ENCODE measurements around the gene POU6F2. TPM values are rescaled to one million over a fixed set of nuclear protein-coding genes. Genes with fewer than 3 reads are reported as not detected.
A peak's percentile ranks its signal among the peaks of the same experiment; 100 is the strongest.

POU6F2 gene
- total RNA-seq, 1 donor from 2014 or later = 0.78 TPM

- TF ChIP-seq CTCF (IDR thresholded peaks at IDR 0.05) = no peak
- intact Hi-C loops (cut with DNase I) = no loop called here
Observed at GRCh38 chr7:39130857-39131526, 153.3 kb downstream of the POU6F2 start.

GRCh38 chr7:39132306-39132705 lies 154.6 kb downstream of the POU6F2 start:
- ATAC-seq (no peak), DNase-seq (no peak)
- Histone ChIP-seq H3K4me3 (no peak overlapping the region), H3K27me3 (no peaks in the 10 kb centered on the region), H3K9me3 (no peaks in the 10 kb centered on the region), H3K36me3 (no peaks in the 10 kb centered on the region), H3K4me1 (no peaks in the 10 kb centered on the region), H3K27ac (no peak overlapping the region)
- intact Hi-C loops (cut with DNase I) = no loop called here
- no peak for TF ChIP-seq CTCF (IDR thresholded peaks at IDR 0.05)

More at GRCh38 chr7:39130857-39131526, 153.3 kb downstream of the POU6F2 start:
- H3K4me1 ChIP-seq = no peaks in the 10 kb centered on the region
- no peaks in the 10 kb centered on the region for H3K36me3 ChIP-seq
- DNase-seq = peak; percentile 70
- no peaks in the 10 kb centered on the region for H3K9me3 ChIP-seq
- peak; percentile 82 for ATAC-seq
- H3K27ac ChIP-seq = no peak overlapping the region
- H3K4me3 ChIP-seq = peak overlapping the region; percentile 6
- H3K27me3 ChIP-seq = no peaks in the 10 kb centered on the region

- ATAC-seq (no peak), DNase-seq (no peak)
- H3K36me3 ChIP-seq = no peaks in the 10 kb centered on the region
- H3K9me3 ChIP-seq = no peaks in the 10 kb centered on the region
- intact Hi-C loops (cut with DNase I) = no loop called here
- no peaks in the 10 kb centered on the region for H3K27me3 ChIP-seq
- no peak overlapping the region for H3K4me3 ChIP-seq
- TF ChIP-seq CTCF (IDR thresholded peaks at IDR 0.05) = no peak
- no peak overlapping the region for H3K27ac ChIP-seq
- H3K4me1 ChIP-seq = no peaks in the 10 kb centered on the region
Observed at GRCh38 chr7:39133088-39133487, 155.4 kb downstream of the POU6F2 start.

GRCh38 chr7:39137480-39137879 lies 159.8 kb downstream of the POU6F2 start:
- ATAC-seq (no peak), DNase-seq (no peak)
- Histone ChIP-seq H3K36me3 (no peaks in the 10 kb centered on the region), H3K27ac (no peak overlapping the region), H3K4me1 (no peaks in the 10 kb centered on the region), H3K9me3 (no peaks in the 10 kb centered on the region), H3K4me3 (no peak overlapping the region), H3K27me3 (no peaks in the 10 kb centered on the region)
- no peak for TF ChIP-seq CTCF (IDR thresholded peaks at IDR 0.05)
- intact Hi-C loops (cut with DNase I) = no loop called here

- Histone ChIP-seq H3K4me3 (no peak overlapping the region), H3K36me3 (no peaks in the 10 kb centered on the region), H3K4me1 (no peaks in the 10 kb centered on the region), H3K27me3 (no peaks in the 10 kb centered on the region), H3K27ac (no peak overlapping the region), H3K9me3 (no peaks in the 10 kb centered on the region)
- ATAC-seq (no peak), DNase-seq (no peak)
- no peak for TF ChIP-seq CTCF (IDR thresholded peaks at IDR 0.05)
- intact Hi-C loops (cut with DNase I) = no loop called here
Observed at GRCh38 chr7:39142750-39143149, 165.0 kb downstream of the POU6F2 start.

DNA sequence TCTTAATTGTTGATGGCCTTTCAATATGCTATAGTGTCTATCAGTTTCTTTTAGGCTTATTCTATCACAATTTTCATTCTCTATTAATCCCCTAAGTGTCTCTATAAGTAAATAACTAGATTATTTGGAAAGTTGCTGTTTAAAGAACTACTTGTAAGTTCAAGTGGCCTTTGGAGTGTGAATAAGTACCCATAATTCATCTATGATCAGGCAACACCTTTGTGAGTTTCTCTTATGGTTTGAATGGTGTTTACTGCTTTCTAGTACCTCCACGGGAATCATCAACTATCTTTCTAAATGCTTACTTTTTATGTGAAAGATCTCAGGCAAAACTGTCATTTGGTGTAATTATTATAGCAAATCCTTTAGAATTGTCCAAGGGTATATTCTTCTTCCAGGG lies 166.7 kb downstream of the POU6F2 start:
- ATAC-seq (no peak), DNase-seq (no peak)
- Histone ChIP-seq H3K4me3 (no peak overlapping the region), H3K4me1 (no peaks in the 10 kb centered on the region), H3K27ac (no peak overlapping the region), H3K9me3 (no peaks in the 10 kb centered on the region), H3K36me3 (no peaks in the 10 kb centered on the region), H3K27me3 (no peaks in the 10 kb centered on the region)
- no peak for TF ChIP-seq CTCF (IDR thresholded peaks at IDR 0.05)
- intact Hi-C loops (cut with DNase I) = no loop called here

All from upper lobe of right lung (tissue), 1 donor.